ENCODE results near the gene HOXB8.

HOXB8 gene

GRCh38 chr17:48624544-48625494, 9.7 kb upstream of the HOXB8 start:
- peak; percentile 30 for DNase-seq

- no peak for DNase-seq
These were observed 9.0 kb upstream of the HOXB8 start for GRCh38 chr17:48624118-48624517.

- no peak for DNase-seq
These were observed 8.5 kb upstream of the HOXB8 start for GRCh38 chr17:48623583-48623982.

- DNase-seq = no peak
These were observed 7.8 kb upstream of the HOXB8 start for GRCh38 chr17:48622857-48623256.

- no peak for DNase-seq
These were observed 6.6 kb upstream of the HOXB8 start for GRCh38 chr17:48621410-48622392.

- DNase-seq = no peak
These were observed 5.5 kb upstream of the HOXB8 start for GRCh38 chr17:48620461-48621139.

GRCh38 chr17:48619826-48620449, 4.8 kb upstream of the HOXB8 start:
- no peak for DNase-seq

GRCh38 chr17:48618256-48618896, 3.3 kb upstream of the HOXB8 start:
- peak; percentile 53 for DNase-seq

GRCh38 chr17:48617471-48618255, 2.6 kb upstream of the HOXB8 start:
- no peak for DNase-seq

- DNase-seq = no peak
These were observed 1.8 kb upstream of the HOXB8 start for GRCh38 chr17:48616717-48617470.

GRCh38 chr17:48615963-48616716, 1.0 kb upstream of the HOXB8 start:
- DNase-seq = no peak

GRCh38 chr17:48613862-48614694, 1.0 kb downstream of the HOXB8 start:
- no peak for DNase-seq

GRCh38 chr17:48612854-48613691, 2.0 kb downstream of the HOXB8 start:
- no peak for DNase-seq

- DNase-seq = peak; percentile 62
These were observed 2.6 kb downstream of the HOXB8 start for GRCh38 chr17:48612456-48612853.

- peak; percentile 92 for DNase-seq
These were observed 3.2 kb downstream of the HOXB8 start for GRCh38 chr17:48611681-48612455.

- DNase-seq = no peak
These were observed 3.9 kb downstream of the HOXB8 start for GRCh38 chr17:48611213-48611612.
